ENCODE data around the gene ADGRL1.

- no peak for TF ChIP-seq CTCF (conservative IDR thresholded peaks at IDR 0.05 in 1 of 2, IDR thresholded peaks at IDR 0.05 in 1 of 2; ENCODE audit: low read depth in 1 of 2, low read length in 2 of 2)
- no peak for TF ChIP-seq EZH2 (IDR thresholded peaks at IDR 0.05; ENCODE audit: low read length, missing control alignments)
These were observed 56.4 kb downstream of the ADGRL1 start for GRCh38 chr19:14149509-14149994.
